VCaP (cell line): Measurements from ENCODE around the gene CCDC192.
"Not testable (repeated sequence)": the region's sequence is repeated elsewhere in the genome, so short reads cannot be mapped to it uniquely, and the experiment has no call there.

ENCODE experiments used
- H3K27ac ChIP-seq: fragments of 450-650 bp; 2 replicates; pipeline ENCODE4 v1.5.1; 2017
- TF ChIP-seq, protein P1 (sequence below): fragments of 450-650 bp; conservative IDR thresholded peaks from 2 replicates; pipeline ENCODE4 v1.5.1; 2017; ENCODE audit warnings: mild to moderate bottlenecking, moderate library complexity

CCDC192 gene

DNA sequence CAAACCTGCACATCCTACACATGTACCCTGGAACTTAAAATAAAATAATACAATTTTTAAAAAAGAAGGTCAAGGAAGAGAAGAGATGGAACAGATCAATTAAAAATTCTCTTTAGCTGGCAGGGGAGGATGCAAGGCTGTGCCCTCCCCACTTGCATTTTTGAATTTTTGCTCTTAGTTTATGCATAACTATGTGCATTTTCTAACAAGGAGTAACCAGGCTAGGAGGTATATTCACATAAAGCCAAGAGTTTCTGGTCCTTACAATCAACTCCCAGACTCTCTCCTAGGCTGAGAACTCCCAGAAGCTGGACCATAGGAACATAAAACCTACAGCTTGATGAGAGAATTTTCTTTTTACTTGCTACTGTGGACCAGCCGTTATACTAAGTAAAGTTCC is 29.8 kb downstream of the CCDC192 start:
- TF ChIP-seq, protein P1, sequence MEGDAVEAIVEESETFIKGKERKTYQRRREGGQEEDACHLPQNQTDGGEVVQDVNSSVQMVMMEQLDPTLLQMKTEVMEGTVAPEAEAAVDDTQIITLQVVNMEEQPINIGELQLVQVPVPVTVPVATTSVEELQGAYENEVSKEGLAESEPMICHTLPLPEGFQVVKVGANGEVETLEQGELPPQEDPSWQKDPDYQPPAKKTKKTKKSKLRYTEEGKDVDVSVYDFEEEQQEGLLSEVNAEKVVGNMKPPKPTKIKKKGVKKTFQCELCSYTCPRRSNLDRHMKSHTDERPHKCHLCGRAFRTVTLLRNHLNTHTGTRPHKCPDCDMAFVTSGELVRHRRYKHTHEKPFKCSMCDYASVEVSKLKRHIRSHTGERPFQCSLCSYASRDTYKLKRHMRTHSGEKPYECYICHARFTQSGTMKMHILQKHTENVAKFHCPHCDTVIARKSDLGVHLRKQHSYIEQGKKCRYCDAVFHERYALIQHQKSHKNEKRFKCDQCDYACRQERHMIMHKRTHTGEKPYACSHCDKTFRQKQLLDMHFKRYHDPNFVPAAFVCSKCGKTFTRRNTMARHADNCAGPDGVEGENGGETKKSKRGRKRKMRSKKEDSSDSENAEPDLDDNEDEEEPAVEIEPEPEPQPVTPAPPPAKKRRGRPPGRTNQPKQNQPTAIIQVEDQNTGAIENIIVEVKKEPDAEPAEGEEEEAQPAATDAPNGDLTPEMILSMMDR, result no peak

DNA sequence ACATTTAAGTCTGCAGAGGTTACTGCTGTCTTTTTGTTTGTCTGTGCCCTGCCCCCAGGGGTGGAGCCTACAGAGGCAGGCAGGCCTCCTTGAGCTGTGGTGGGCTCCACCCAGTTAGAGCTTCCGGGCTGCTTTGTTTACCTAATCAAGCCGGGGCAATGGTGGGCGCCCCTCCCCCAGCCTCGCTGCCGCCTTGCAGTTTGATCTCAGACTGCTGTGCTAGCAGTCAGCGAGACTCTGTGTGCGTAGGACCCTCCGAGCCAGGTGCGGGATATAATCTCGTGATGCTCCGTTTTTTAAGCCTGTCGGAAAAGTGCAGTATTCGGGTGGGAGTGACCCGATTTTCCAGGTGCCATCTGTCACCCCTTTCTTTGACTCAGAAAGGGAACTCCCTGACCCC is 36.2 kb downstream of the CCDC192 start:
- H3K27ac ChIP-seq, result not testable (repeated sequence)

More for the DNA sequence above, 29.8 kb downstream of the CCDC192 start:
- H3K27ac ChIP-seq, result no peak overlapping the region

DNA sequence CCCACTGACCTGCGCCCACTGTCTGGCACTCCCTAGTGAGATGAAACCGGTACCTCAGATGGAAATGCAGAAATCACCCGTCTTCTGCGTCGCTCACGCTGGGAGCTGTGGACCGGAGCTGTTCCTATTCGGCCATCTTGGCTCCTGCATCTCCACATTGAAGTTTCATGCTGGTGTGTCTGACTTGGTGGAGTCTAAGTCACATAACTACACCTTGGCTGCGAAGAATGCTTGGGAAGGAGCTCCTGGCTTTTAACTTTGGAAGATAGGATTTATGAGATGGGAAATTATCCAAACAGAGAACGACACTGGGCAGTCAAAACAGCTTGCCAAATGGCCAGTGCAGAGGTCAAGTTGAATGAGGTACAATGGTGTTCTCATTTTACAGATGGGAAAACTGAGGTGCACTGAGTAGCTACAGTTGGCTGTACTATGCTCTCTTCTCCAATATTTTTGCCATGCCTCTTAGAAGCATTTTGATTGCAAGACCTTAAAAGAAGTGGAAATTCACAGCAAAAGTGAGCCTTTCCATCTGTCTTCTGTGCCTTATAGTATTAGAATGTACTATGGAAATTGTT is 36.7 kb downstream of the CCDC192 start:
- no peak overlapping the region for H3K27ac ChIP-seq
- TF ChIP-seq, protein P1, result no peak

DNA sequence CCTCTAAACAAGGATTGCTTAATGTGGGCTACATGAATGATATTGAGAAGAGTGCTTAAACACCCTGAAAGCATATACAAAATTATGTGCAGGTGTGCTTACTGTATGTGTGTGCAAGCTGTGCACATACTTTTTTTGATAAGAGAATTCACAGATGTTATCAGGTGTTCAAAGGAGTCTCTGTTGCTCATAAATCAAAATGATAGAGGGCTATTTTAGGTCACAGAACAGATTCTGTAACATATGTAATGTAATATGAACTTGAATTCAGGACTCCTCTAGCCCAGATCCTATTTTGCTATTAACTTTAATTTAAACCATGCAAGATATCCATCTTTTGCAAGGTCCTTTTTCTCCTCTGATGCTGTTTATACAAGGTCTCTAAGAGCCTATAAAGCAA is 38.2 kb downstream of the CCDC192 start:
- peak overlapping the region; percentile 48 for H3K27ac ChIP-seq
- TF ChIP-seq, protein P1, result no peak

DNA sequence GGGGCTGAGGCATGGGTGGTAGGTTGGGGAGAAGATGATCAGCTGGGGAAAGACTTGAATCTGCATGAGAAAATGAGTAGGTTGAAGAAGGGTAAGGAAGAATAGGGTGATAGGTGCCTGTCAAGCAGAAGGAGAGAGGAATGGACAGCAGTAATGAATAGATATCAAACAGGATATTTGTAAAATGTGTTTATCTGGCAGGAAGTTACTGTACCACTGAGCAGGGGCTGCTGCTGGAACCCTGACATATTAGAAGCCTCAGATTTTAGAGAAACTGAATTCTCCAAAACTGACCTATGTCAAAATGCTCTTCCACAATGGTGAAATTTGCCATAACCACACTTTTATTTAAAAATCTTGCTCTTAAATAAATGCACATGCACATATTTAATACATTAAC is 41.0 kb downstream of the CCDC192 start:
- no peak overlapping the region for H3K27ac ChIP-seq
- TF ChIP-seq, protein P1, result no peak

DNA sequence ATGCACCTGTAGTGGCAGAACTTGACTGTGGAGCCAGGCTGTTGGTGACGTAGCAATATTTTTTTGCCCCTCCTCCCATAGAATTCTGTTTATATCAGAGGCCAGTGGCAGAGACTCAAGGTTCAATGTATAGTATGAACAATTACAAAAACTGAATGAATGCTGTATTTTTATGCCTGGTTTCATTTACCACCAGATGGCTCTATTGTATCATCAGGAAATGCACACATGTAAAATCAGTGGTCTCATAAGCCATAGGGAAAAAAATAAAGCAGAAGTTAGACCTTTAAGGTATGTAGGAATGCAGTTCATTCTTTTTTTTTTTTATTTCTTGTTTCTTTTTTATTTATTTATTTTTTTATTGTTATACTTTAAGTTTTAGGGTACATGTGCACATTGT is 43.6 kb downstream of the CCDC192 start:
- TF ChIP-seq, protein P1, result peak; percentile 68
- H3K27ac ChIP-seq, result no peak overlapping the region

DNA sequence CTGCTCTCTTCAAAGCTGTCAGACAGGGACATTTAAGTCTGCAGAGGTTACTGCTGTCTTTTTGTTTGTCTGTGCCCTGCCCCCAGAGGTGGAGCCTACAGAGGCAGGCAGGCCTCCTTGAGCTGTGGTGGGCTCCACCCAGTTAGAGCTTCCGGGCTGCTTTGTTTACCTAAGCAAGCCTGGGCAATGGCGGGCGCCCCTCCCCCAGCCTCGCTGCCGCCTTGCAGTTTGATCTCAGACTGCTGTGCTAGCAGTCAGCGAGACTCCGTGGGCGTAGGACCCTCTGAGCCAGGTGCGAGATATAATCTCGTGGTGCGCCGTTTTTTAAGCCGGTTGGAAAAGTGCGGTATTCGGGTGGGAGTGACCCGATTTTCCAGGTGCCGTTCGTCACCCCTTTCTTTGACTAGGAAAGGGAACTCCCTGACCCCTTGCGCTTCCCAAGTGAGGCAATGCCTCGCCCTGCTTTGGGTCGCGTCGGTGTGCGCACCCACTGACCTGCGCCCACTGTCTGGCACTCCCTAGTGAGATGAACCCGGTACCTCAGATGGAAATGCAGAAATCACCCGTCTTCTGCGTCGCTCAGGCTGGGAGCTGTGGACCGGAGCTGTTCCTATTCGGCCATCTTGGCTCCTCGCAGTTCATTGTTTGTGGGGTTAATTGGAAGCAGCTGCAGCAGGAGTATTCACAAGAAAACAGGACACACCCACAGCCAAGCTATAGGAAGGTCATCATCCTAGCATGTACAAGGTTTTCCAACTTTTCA is 49.5 kb downstream of the CCDC192 start:
- H3K27ac ChIP-seq, result peak overlapping the region; percentile 68

DNA sequence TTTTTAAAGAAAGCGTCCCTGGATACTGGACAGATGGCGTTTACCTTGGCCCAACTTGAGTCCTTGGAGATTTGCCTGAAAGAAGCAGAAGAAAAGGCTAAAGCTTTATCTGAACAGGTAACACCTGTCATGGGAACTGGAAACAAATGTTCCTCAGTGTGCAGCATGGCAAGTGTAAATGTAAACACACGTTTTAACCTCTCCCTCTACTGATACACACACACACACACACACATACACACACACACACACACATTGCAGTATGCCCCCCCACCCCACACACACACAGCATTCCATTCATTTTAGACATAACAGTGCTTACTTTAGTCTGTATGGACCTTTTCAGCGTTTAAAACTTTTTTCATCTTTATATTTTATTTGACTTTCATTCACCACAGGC is 51.1 kb downstream of the CCDC192 start:
- TF ChIP-seq, protein P1, result no peak
- peak overlapping the region; percentile 68 for H3K27ac ChIP-seq
